GM18498 (cell line): ENCODE results near the gene KDM2A.
"Not testable (repeated sequence)": the region's sequence is repeated elsewhere in the genome, so short reads cannot be mapped to it uniquely, and the experiment has no call there.

Experiments used
- ATAC-seq: cut with Tn5 transposase; IDR thresholded peaks from one replicate; pipeline ENCODE4 v1.9.1; 2021; ENCODE audit warnings: mild to moderate bottlenecking, moderate library complexity; ENCODE audit not compliant: unreplicated experiment

Gene KDM2A

GRCh38 chr11:67256477-67257135, 137.5 kb downstream of the KDM2A start:
- ATAC-seq, result no peak

DNA sequence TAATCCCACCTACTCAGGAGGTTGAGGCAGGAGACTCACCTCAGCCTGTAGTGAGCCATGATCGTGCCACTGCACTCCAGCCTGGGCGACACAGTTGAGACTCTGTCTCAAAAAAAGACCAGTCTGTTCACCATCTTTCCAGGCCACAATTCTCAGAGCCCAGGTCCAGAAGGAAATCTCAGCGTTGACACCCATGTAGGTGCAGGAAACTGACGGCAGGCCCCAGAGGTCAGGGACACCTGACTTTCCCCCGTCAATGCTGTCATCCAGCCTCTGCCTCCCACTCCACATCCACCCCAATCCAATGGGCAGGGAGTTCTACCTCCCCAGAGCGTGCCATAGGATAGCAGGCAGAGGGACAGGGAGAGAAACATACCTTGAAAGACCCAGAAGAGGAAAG, 141.3 kb downstream of the KDM2A start:
- ATAC-seq, result no peak

- not testable (repeated sequence) for ATAC-seq
These were observed 142.0 kb downstream of the KDM2A start for GRCh38 chr11:67260885-67261639.

- ATAC-seq, result no peak
These were observed 142.5 kb downstream of the KDM2A start for GRCh38 chr11:67261640-67261945.

GRCh38 chr11:67261946-67262681, 143.1 kb downstream of the KDM2A start:
- ATAC-seq, result no peak

DNA sequence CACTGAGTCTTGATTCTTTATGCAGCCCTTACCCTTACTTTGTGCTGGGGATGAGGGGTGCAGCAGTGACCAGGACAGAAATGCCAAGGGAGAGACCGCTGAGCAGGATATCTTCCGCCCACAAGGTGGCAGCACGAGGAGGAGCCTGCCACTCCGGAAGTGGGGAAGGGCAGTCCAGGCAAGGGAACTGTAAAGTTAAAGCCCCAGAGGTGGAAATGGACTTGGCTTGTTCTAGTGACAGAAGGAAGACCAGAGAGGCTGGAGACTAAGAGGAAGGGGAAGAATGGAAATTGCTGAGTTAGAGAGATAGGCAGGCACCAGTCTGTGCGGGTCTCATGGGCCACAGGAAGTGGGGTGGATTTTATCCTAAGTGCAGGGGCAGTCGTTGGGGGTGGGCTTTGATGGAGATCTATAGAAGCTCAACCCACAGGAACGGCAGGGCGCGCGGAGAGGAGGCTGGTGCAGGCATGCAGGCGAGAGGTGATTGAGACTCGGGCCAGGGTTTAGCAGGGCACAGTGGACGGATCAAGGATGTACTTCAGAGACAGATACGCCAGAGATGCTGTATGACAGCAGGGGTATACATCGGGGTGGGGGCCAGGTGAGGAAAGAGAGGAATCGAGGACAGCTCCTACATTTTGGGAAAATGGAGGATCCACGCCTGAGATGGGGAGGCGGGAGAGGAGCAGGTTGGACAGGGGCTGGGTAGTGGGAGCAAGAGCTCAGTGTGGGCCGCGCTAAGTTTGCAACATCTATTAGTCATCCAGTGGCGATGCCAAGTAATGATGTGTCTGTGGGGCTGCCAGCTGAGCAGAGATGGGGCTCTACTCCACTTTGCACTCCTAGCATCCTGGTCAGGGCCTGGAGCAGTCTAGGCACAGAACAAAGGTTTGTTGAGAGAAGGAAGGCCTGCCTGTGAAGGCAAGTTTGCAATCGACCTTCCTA, 143.9 kb downstream of the KDM2A start:
- no peak for ATAC-seq

GRCh38 chr11:67264260-67264659, 145.2 kb downstream of the KDM2A start:
- no peak for ATAC-seq

DNA sequence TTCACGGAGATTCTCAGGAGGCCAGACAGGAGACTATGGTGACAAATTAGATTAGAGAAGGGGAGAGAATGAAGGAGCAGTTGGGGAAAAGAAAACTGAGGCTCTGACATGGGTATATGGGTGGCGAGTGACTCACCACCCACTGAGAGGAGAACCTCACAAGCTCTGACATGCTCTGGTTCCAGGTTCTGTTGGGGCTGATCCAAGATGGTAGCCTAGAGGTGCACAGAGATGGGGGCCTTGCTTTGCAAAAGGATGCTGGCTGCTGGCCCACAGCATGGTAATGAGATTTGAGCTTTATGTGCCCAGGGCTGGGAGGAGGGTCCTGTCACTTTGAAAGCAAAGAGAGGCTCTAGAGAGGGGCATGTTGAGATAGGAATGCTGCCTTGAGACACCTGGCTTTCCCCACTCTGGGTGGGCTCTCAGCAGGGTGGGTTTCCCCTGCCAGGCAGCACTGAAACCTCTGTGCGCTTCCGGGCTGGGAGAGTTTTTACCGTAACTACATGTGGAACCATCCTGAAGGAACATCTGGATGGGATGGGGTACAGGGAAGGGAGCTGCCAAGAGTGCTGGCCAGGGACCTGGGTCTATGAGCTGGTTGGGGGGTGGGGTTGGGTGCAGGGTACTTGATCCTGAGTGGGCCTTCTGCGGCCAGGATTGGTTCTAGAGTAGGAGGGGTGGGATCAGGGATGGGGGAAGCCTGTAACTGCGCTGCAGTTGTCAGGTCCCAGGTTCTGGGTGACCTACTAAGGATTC, 146.0 kb downstream of the KDM2A start:
- ATAC-seq, result no peak

DNA sequence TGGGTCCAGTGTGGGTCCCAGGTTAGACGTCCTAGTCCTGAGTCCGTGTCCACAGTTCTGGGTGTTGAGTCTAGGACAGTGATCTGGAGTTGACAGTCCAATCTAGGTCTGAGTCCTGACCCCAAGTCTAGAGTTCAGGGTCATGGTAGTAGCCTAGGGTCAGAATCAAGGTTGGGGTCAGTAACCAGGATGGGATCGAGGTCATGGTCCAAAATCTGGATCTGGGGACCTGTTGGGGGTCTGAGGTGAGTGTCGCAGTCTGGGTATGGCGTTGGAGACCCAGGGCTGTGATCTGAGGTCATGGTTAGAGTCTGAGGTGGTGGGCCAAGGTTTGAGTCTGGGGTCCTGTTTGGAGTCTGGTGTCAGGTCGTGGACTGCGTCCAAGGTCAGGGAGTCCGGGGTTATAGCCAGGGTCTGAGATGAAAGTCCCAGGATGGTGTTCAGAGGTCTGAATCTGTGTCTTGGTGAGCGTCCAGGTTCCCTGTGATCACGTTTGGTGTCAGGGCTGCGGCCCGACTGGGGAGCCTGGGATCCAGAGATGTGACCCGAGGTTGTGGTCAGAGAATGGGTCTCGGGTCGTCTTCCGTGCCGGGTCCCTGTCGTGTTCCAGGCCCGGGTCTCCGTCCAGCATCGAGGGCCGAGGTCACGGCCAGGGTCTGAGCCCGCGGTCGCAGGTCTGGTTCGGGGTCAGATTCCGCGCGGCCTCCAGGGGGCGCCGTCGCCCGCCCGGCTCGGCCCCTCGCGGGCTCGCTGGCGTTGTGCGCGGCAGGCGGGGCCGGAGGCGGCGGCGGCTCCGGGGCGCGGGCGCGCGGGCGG, 146.8 kb downstream of the KDM2A start:
- peak; percentile 47 for ATAC-seq

GRCh38 chr11:67266449-67267187, 147.6 kb downstream of the KDM2A start, which contains the start of gene GRK2:
GRK2 (plus strand) TSS chr11:67266473; CDS start chr11:67266700, 227 bp downstream.
- peak; percentile 2 for ATAC-seq

- ATAC-seq, result no peak
These were observed 148.4 kb downstream of the KDM2A start for GRCh38 chr11:67267188-67268080.

DNA sequence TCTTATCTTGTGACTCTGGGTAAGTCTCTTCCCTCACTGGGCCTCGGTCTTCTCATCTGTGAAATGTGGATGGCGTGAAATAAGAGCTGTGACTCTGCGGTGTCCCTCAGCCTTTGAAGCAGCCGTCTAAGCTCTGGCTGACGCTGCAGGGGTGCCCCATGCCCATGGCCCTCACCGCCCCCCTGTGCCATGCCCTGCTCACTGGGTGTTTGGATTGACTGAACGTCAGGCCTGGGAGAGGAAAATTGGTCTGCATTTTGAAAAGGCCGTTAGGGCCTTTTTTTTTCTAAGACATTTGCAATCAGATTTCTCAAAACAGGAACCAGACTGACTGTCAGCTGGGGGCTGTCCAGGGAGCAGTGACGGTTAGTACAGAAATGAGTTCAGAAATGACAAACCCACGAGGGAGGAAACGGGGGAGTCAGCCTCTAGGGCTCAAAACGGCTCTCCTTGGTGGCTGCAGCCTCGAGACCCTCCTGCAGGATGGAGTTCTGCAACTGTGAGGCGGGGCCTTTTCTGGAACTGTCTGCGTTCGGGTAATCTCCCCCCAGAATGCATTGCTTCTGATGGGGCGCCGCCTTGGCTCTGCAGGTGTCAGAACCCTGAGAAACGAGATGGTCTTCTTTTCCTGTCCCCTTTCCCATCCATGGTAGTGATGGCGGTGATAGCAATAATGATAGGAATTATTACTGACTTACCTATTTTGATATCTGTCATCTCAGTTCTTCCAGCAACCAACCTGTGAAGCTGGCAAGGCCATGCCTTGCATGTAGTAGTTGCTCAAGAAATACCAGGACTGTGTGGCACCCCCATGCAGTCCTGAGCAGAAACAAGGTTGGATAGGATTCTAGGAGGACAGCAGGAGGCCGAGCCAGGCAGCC, 149.3 kb downstream of the KDM2A start:
- ATAC-seq, result no peak

- ATAC-seq, result no peak
These were observed 149.9 kb downstream of the KDM2A start for GRCh38 chr11:67268962-67269268.

DNA sequence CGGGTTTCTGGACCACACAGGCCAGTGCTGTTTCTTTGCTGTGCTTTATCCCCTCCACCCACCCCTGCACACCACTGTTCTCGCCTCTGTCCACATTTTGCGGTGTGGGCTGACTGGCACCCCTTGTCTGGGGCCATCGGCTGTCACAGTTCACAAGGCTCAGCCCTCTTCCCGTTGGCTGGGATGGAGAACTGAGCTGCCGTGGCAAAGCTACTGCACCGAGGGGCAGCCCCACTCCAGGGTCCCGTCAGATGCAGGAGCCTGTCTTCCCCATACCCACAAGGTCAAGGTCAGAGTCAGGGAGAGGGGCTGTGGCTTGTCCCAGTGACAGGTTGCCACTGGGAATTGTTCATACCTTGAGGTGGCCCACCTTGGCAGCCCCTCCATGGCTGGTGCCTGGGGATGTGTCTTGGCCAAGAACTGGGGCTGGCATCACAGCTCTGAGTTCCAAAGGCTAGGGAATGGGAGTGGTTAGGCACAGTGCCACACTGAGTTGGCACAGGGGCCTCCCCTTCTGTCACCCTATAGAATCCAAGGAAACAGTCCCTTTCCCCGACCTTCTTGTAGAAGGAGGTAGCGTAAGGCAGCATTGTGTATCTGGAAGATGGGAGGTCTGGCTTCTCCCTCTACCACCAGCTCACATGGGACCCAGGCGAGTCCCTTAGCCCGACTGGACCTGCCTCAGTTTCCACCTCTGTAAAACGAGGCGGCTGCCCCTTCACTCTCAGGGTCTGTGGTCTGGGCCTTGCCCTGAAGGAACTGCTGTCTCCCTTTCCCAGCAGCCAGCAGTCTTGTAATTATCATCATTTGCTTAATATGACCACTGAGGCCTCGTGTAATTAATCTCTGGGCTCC, 150.6 kb downstream of the KDM2A start:
- ATAC-seq, result no peak

DNA sequence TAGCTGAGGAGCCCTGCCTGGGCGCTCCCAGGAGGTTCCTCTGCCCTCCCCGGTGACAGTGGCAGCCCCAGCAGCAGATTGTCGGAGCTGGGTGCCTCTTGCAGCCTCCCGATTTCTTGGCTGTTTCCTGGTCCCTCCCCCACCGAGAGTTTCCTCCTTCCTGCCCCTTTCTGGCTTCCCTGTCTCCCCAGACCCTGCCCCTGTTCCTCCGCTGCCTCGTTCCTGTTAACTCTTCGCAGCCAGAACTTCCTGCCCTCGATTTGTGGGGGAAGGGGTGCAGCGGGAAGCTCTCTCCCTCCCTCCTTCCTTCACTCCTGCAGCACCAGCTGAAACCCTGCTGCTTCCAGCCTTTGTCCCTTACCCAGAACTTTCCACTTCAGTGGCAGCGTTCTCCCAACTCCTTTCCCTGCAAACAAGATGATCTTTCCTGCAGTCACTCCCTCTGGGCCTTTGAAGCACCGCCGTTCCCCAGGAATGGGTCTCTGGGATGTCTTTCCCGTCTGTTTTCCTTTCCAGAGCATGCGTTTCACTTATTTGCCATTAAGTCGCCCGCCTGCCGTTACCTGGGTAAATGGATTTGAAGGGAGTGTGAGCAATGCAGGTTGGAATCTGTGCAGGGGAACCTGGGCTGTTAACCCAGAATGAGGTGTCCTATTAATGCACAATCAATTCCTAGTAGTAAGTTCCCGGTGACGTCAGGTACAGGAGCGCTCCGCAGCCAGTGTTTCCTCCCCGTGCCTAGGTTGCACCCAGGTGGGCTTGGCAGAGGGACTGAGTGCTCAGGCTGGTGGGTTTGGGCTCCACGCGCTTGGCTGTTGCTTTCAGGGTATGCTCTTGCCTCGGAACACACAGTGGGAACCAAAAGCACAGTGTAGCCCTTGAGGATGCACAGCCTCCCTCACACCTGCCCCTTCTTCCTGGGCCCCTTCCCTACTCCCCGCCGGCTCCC, 151.5 kb downstream of the KDM2A start:
- no peak for ATAC-seq
